GDM1 (cell line): Measurements from ENCODE around the gene OTOG.

Source experiments
- DNase-seq: peaks from one replicate; lab custom pipeline; 2025; lab: John Stamatoyannopoulos, UW

OTOG gene

DNA sequence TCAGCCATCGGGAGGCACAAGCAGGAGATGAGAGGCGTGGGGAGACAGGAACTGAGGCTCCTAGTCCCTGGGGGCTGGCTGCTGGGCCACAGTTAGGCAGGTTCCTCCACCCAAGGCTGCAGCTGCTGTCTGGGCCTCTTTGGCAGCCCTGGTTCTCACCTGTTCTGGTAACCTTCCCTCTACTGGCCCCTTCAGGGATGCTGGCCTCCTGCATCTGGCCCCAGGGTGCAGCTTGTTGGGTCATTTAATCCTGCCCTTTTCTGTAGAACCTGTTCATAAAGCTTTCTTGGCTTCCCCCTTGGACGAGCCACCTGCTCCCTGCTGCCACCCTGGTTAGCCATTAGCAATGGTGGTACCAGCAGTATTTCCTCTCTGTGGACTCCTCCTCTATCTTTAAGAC lies 8.3 kb upstream of the OTOG start:
- no peak for DNase-seq

DNA sequence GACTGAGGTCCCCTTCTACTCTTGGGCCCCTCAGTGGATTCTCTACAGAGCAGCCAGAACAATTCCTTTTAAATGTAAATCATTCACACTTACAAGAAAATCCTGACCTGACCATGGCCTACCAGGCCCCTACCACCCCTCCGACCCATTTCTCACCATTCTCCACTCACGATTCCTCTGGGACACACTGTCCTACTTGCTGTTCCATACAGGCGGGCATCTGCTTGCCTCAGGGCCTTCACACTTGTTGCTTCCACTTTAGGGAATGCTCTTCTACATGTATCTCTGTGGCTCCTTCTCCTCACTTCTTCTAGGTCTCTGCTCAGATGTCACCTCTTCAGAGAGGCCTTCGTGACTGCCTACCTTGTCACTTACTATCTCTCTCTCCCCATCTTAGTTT lies 6.3 kb upstream of the OTOG start:
- no peak for DNase-seq

DNA sequence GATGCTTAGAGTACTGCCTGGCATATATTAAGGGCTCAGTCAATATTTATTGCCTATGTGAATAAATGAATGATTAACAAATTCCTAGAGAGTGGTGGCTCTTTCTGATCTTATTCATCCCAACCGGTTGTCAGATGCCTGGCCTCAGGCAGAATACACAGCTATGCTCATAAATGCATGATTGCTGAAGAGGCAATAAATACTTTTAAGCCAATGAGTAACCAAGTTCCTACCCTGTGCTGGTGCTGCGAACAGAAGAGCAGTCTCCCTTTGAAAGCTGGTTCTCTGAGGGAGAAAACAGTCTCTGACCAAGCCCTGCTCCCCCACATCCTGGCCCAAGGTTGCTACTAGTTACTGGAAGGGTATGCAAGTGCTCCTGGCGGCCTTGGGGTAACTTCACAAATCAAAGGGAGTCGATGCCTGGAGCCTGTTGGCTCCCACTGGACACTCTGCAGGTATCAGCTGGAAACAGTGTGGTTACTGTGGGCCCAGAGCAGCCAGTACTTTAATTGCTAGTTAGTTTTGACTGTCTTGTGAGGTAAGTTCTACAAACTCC lies 5.7 kb upstream of the OTOG start:
- no peak for DNase-seq

DNA sequence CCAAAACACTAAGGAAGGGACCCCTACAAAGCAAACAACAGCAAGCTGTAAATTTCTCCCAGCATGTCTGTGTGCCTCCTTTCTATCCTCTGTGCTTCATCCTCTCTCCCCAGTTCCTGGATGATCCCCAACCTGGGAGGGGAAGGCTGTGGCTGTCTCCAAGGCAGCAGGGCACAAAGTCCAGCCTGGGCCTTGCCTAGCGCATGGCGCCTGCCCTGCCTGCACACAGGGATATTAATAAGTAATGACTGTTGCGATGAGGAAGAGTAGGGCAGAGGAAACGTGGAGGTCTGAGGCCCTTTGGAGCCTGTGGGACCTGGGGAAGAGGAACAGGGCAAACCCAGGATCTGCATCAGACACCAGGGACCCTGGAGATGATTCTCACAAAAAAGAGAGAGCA lies 4.8 kb upstream of the OTOG start:
- DNase-seq, result no peak

DNA sequence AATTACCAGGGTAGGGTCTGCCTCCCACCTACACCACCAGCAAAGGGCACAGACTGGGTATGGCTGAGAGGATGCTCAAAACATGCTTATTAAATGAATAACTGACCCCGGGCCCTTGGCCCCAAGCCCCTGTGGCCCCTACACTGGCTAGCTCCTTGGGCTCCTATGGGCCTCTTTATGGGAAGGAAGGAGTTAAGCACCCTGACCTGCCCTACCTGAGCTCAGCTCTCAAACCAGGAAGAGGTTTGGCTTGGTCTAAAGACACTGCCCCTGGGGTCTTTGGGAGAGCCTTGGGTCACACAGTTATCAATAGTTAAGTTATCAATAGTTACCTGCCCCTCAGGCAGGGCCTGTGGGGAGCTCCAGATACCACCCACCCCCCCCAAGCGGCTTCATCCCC lies 4.0 kb upstream of the OTOG start:
- DNase-seq, result no peak

DNA sequence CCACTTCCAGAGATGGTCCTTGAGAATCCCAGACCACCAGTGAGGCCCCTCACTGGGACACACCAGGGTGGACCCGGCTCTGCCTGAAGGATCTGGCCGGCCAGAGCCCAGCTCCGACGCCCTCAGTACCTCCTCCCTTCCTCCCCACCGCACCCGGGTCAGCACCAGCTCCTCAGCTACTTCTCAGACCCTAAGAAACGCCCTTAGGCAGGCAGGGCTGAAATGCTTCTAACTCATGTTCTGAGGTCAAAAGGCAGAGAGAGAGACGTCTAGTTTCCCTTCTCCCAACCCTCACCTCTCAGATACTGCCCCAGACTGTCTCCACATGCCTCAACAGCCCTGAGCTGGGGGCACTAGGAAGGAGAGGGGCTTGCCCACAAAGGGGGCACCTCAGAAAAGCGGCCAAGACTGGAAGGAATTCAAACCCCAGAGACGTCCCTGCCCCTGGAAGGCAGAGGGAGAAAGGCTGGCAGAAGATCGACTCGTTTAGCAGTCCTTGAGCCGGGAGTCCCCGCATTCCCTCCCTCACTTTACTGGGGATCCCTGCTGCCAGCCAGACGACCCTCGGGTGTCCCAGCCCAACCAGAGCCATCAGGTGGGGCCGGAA lies 3.4 kb upstream of the OTOG start:
- DNase-seq, result no peak

DNA sequence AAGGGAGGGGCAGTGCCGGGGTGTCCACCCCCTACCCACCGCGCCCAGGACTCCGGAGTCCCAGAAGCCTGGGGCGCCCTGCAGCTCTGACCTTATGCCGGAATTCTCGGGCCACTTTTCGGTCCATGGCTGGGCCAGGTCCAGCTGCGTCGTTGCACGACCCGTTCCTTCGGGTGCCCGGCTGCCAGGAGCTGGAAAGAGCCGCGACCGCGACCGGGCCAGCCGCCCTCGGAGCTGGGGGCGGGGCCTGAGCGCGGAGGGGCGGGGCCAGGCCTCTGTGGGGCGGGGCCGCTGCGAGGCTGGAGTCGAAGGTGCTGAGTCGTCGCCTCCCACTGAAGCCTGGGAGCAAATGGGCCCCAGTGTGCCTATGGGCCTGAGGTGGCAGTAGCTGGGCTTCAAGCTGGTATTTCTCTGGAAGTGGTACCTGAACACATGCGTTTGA lies 2.9 kb upstream of the OTOG start, which contains the start of gene USH1C:
TSS of gene USH1C (minus strand) at position 236 of the 442 bp plus-strand sequence. CDS start at position 127, 109 bp downstream.
- DNase-seq, result no peak

DNA sequence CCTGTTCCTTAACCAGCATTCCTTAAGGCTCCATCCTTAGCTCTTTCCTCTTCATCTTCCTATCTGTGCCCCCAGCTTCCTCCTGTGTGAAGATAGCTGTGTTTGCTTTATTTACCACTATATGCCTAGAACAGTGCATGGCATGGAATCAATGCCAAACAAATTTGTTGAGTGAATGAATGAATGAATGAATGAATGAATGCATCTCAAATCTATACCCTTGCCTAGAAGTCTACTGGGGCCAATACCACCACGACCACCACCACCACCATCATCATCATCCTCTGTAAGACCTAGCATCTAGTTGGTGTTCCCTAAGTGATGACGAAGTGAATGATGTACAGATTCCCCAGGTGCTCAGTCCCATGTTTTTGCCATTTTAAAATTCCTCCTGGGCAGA lies 819 bp upstream of the OTOG start:
- DNase-seq, result no peak

DNA sequence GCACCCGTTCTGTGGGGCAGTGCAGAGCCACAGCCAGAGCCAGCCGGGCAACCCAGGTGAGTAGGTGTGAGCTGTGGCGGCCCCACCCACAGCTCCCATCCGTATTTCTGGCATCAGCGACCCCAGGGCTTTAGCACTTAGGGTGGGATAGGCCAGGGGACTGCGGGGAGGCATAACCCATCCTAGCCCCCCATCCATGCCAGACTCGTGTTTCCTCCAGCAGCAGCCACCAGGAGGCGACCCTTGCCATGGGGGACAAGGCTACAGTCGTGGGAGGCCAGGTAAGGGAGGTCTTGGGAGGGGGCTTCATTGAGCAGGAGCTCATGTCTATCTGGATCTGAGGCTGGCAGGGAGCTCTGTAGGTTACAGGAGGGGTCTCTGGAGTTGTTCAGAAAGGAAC lies 873 bp downstream of the OTOG start:
- no peak for DNase-seq

DNA sequence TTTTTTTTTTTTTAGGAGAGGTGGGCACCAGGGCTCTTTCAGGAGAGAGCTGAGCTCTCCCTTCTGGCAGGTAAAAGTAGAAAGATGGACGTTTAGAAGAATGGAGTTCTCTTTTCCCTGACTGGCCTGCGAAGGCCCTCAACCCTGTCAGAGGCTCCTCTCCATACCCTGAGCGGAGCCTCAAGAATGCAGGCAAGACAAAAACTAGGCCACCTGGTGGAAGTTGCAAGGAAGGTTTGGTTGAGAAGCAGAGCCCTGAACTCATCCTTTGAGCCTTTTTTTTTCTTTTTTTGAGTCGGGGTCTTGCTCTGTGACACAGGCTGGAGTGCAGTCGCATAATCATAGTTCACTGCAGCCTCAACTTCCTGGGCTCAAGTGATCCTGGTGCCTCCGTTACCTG lies 1.4 kb downstream of the OTOG start:
- no peak for DNase-seq

DNA sequence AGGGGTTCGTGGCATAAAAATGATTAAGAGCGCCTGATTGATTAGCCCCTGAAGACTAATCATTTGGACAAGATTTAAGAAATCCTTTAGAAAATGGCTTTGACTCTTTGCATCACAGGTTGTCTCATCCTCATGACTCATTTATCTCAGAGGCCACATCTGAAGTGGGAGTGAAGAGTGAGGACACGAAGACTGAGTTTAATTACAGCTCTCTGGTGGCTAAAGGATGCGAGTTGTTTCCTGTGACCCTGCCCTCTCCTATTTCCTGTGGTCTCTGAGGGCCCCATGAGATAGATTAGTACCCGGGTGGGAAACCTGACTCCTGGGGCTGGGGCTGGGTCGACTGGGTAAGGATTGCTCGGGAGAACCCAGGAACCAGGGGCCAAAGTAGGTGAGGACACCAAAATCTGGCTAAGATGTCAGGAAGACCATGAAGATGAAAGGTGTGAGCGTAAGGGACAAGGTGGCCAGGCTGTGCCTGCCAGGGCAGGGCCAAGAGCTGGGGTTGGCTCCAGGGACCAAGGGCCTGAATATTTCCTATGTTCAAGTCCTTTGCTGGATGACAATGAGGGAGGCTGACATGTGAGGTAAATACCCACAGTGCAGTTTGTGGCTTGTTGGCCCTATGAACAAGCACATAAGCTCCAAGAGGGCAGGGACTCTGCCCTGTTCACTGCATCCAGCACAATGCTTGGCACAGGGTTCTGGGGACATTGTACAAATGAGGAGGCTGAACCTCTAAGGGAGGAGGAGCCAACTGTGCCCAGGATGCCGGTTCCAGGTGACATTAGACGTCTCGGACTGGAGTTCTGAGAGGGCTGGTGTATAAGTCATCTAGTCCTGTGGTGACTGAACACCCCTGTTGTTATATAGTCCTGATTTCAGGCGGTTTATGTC lies 3.6 kb downstream of the OTOG start:
- no peak for DNase-seq

DNA sequence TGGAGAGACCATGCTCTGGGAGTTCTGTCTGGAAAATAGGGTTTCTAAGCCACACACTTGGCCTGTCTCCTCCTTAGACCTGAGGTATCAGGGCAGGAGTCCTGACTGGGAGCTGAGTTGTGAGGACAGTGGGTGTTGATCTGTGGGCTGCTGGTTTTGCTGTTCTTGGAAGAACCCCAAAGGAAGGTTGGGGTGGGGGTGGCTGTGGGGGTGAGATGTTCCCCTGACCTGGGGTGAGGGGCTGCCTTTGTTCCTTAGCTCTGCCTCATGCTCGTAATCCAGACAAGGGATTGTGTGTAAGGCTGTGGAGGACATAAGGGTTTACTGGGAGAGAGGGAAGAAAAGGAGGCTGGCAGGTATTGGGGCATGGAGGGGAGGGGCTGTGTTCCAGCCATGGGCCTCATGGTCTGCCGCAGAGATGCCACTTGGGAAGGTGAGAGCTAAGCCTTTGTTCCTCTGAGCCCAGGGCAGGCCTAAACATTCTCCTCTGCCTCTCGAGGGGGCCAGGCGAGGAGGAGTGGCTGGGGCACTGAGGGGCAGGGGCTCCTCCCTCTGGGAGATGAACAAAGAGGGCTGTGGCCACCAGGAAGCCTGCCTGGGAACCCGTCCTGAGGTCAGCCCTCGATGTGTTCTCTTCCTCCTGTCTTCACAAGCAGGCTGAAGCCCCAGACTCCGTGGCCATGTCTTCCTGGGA lies 4.4 kb downstream of the OTOG start:
- DNase-seq, result no peak

DNA sequence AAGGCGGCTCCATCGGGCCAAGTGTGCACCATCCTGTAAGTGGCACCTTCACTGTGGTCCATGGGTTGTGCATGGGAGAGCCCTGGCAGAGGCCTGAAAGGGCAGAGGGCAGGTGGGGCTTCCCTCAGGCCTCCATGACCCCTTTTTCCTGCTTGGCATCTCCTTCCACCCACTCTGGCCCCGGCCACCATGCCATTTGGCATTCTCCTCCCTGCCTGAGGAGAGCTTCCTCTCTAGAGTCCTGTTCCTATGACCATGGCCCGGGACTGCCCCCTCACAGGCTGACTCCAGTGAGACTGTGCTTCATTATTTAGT lies 4.9 kb downstream of the OTOG start:
- DNase-seq, result no peak

DNA sequence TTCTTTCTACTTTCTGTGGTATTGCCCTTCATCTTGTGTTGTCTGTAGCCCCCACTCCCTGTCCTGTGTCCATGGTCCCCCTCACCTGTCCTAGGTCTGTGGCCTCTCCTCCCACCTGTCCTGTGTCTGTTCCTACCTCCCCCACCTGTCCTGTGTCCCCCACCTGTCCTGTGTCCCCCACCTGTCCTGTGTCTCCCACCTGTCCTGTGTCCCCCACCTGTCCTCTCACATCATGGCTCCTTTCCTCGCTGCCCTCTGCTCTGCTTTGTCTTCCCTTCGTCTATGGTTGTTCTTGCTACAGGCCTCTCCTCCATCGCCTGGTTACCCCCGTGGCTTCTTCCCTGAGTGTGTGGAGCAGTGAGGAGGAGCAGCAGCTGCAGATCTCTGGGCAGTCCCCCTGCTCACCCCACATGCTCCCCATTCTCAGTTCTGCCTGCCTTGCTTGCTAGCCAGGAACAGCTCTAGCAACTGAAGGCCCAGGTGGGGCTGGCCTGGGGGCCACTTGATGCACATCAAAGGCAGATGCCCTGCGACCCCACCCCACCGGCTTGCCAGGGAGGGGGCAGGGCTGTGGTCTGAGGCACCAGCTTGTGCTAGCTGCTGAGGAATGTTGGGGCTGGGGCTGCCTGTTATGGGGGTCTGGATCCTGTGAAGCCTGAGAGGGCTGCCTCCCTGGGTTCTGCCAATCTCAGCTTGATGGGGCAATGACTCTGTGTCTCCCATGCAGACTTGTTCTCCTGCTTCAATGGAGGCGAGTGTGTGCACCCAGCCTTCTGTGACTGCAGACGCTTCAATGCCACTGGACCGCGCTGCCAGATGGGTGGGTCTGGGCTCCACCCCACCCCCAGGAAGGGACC lies 5.6 kb downstream of the OTOG start:
- DNase-seq, result no peak

DNA sequence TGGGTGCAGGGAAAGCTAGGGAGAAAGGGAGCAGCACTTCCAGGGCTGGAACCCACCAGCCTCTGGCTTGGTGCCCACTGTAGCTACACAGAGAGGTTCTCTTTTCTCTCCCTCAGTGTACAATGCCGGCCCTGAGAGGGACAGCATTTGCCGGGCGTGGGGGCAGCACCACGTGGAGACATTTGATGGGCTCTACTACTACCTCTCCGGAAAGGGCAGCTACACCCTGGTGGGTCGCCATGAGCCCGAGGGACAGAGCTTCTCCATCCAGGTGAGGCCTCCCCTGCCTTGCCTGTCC lies 6.1 kb downstream of the OTOG start:
- DNase-seq, result no peak

DNA sequence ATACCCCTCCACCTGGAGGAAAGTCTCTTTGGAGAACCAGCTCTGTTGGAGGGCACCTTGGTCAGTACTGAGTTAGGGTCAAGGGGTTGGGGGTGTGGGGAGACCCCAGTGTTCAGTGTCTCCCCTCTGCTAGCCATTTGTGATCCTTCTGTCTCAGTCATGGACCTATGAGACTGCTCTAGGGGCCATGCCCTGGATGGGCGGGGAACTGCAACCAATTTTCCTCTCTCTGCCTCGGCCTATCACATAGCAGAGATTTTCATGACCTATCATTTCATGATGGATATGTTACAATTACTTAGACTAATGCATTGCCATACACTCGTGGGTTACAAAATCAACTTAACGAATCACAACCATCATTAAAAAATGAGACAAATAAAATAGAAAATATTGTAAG lies 7.4 kb downstream of the OTOG start:
- DNase-seq, result no peak

DNA sequence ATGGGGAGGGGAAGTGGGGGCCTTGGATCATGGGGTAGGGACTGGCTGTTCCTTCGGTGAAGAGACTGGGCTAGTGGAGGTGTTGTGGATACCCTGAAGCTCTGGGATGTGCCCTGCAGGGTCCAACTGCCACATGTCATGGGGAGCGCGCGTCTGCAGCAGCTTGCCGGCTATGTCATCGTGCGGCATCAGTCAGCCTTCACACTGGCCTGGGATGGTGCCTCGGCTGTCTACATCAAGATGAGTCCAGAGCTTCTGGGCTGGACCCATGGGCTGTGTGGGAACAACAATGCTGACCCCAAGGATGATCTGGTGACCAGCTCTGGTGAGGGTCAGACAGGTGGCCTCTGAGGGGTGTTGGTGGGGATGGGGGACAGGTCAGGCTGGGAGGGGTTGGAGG lies 9.9 kb downstream of the OTOG start:
- DNase-seq, result no peak

DNA sequence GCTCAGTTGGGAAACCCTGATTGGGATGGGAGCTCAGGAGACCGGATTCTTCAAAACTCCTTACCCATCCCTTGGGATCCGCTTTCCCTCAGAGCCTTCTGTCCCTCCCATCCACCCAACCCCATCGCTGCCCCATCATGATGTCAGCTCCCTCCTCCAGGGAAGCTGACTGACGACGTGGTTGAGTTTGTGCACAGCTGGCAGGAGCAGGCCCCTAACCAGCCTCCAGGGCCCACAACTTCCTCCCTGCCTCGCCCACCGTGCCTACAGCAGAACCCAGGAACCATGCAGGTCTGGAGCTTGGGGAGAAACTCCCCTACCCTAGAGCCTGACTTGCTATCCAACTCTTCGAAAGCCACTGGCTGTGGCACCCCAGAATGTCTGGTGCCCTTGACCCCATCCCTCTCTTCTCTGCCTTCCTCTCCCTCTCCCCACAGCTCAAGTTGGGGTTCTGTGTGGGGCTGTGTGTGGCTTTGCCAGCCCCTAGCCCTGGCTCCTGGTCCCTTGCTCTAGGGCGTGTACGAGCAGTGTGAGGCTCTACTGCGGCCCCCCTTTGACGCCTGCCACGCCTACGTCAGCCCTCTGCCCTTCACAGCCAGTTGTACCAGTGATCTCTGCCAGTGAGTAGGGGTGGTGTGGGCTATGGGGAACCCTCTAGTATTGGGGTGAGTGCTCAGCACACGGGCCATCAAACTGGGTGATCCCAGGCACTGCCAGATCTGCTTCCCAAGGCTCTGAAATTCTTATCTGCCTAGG lies 11.1 kb downstream of the OTOG start:
- DNase-seq, result no peak

DNA sequence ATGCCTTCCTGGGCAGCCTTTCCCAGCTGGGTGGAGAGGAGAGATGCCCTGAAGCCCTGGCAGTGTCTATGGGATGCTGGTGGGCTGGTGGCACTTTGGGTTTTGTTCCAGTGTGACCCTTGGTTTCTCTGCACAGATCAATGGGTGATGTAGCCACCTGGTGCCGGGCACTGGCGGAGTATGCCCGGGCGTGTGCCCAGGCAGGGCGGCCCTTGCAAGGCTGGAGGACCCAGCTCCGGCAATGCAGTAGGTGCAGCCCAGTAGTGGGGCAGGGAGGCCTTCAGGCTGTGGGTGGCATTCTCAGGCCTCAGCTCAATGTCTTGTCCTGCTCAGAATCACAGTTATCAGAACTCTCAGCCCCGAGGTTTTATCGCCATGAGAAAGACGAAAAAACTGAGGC lies 11.9 kb downstream of the OTOG start:
- no peak for DNase-seq

DNA sequence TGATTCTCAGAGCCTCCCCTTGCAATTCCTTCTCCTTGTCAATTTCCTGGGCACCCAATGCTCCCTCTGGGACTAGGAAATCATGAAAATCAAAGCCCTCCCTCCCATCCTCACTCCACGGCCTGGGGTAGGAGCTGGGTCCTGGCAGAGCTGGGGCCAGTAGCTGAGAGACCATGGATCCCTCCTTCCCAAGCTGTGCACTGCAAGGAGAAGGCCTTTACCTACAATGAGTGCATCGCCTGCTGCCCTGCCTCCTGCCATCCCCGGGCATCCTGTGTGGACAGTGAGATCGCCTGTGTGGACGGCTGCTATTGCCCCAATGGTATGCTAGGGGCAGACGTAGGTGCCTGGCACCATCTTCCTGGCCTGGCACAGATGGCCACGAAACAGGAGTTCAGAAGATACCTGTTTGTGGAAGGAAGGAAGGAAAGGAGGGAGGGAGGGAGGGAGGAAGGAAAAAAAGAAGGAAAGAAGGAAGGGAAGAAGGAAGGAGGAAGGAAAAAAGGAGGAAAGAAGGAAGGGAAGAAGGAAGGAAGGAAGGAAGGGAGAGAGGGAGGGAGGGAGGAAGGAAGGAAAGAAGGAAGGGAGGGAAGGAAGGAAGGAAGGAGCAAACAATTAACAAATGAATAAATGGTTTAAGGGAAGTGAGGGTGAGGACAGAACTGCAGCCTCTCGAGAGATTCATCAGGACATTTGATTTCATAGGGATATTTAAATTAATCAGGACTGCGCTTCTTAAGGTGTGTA lies 12.5 kb downstream of the OTOG start:
- no peak for DNase-seq
